ENCODE data around the gene STAG1. TPM values are rescaled to one million over a fixed set of nuclear protein-coding genes. Genes with fewer than 3 reads are reported as not detected.

Gene STAG1
- polyA plus RNA-seq, 1 of the 3 experiments (the other 2 are of a cell fraction), result 5.5 TPM

DNA sequence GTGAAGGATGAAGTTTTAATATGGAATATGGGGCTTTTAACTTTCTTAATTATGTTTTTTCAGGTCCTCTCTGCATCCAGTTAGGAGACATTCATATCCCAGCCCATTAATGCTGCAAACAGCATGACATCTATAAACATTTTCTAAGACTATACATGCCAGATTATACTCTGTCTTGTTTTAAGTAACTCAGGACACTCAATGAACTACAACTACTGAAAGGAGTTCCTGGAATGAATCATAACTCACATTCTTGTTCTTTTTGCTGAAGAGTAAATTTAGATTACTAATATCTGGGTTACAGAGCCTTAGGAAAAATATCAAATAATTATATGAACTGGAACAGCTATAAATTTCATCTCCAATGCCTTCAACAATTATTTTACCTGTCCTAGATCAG, 167.4 kb downstream of the STAG1 start:
- CTCF ChIA-PET, result interaction anchor here (0.8 kb wide), 1 partner anchor 9 kb away, joined by 3 read pairs; no protein-coding TSS in a partner anchor
- TF ChIP-seq TEAD4 (IDR thresholded peaks at IDR 0.05; ENCODE audit: borderline replicate concordance, insufficient read depth) (no peak), POLR2AphosphoS5 (IDR thresholded peaks at IDR 0.05; ENCODE audit: low read depth, low read length) (no peak), TCF12 (IDR thresholded peaks at IDR 0.05) (no peak)
- DNase-seq, result no peak

DNA sequence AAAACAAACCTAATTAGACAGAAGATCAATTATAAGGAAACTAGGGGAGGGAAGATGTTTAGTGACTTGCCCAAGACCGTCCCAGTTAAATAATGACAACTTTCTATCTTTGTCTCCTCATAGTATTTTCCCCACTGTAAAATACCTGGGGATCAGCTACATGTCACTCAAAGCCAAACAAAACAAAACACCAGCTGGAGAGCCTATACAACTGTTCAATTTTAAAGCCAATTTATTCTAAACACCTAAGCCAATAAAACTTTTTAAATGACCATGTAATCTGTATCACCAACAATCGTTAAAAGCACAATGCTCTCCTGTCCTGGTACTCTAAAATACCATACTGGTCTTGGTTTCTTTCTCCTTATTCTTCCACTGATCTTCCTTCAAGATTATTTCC, 168.4 kb downstream of the STAG1 start:
- no peaks in the 10 kb centered on the region for H3K4me1 ChIP-seq (ENCODE audit: control insufficient read depth in 1 of 2, insufficient read depth in 2 of 2, low read depth in 1 of 2, low read length in 1 of 2)
- DNase-seq, result no peak
- no peaks in the 10 kb centered on the region for H3K27me3 ChIP-seq (ENCODE audit: insufficient read depth)
- WGBS (ENCODE audit: low lambda C conversion rate), result 93% methylated on average over 2 of the region's 2 CpGs
- no peak overlapping the region for H3K4me3 ChIP-seq (ENCODE audit: low read depth in 2 of 2, low read length in 1 of 2)
- H3F3A ChIP-seq (replicated peaks; ENCODE audit: insufficient read depth), result no peaks in the 10 kb centered on the region
- H3K27ac ChIP-seq (ENCODE audit: low read depth in 2 of 2, low read length in 1 of 2), result no peak overlapping the region
- no peak overlapping the region for H3K9ac ChIP-seq
- CTCF ChIA-PET, result interaction anchor here (0.8 to 1.6 kb wide), 3 partner anchors 8 to 168 kb away, joined by 3 to 4 read pairs (median 4); partner anchors contain the start of gene STAG1
- H4K20me1 ChIP-seq (ENCODE audit: insufficient read depth), result no peaks in the 10 kb centered on the region
- no peaks in the 10 kb centered on the region for H3K9me3 ChIP-seq
- TF ChIP-seq RCOR1 (IDR thresholded peaks at IDR 0.05; ENCODE audit: low read length) (no peak), ELF1 (IDR thresholded peaks at IDR 0.05) (no peak), MEF2A (IDR thresholded peaks at IDR 0.05; ENCODE audit: borderline replicate concordance, low read depth) (no peak), CHD2 (IDR thresholded peaks at IDR 0.05; ENCODE audit: low read length, partially characterized antibody) (no peak), EZH2phosphoT487 (IDR thresholded peaks at IDR 0.05; ENCODE audit: borderline replicate concordance, low read depth) (no peak)
- TF ChIP-seq, protein P1, sequence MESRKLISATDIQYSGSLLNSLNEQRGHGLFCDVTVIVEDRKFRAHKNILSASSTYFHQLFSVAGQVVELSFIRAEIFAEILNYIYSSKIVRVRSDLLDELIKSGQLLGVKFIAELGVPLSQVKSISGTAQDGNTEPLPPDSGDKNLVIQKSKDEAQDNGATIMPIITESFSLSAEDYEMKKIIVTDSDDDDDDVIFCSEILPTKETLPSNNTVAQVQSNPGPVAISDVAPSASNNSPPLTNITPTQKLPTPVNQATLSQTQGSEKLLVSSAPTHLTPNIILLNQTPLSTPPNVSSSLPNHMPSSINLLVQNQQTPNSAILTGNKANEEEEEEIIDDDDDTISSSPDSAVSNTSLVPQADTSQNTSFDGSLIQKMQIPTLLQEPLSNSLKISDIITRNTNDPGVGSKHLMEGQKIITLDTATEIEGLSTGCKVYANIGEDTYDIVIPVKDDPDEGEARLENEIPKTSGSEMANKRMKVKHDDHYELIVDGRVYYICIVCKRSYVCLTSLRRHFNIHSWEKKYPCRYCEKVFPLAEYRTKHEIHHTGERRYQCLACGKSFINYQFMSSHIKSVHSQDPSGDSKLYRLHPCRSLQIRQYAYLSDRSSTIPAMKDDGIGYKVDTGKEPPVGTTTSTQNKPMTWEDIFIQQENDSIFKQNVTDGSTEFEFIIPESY (IDR thresholded peaks at IDR 0.05; ENCODE audit: borderline replicate concordance, low read depth), result no peak
- TF ChIP-seq, protein P2, sequence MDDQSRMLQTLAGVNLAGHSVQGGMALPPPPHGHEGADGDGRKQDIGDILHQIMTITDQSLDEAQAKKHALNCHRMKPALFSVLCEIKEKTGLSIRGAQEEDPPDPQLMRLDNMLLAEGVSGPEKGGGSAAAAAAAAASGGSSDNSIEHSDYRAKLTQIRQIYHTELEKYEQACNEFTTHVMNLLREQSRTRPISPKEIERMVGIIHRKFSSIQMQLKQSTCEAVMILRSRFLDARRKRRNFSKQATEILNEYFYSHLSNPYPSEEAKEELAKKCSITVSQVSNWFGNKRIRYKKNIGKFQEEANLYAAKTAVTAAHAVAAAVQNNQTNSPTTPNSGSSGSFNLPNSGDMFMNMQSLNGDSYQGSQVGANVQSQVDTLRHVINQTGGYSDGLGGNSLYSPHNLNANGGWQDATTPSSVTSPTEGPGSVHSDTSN (IDR thresholded peaks at IDR 0.05), result no peak
- H3K4me2 ChIP-seq, result no peak overlapping the region
- H3K36me3 ChIP-seq (replicated peaks in 1 of 2; ENCODE audit: control insufficient read depth in 1 of 2, insufficient read depth in 2 of 2, low read length in 1 of 2), result no peaks in the 10 kb centered on the region
- POLR2A ChIA-PET, result no interaction called here
- no peaks in the 10 kb centered on the region for H3K9me2 ChIP-seq
- H2AFZ ChIP-seq (ENCODE audit: low read depth), result no peak overlapping the region
- H3K79me2 ChIP-seq (ENCODE audit: insufficient read depth), result peaks cover 5% of the 10 kb centered on the region; the same call in 1 of the 2 replicates

More for the DNA sequence above, 167.4 kb downstream of the STAG1 start:
- Histone ChIP-seq H3K9me3 (no peaks in the 10 kb centered on the region), H3K27ac (ENCODE audit: low read depth in 2 of 2, low read length in 1 of 2) (no peak overlapping the region), H4K20me1 (ENCODE audit: insufficient read depth) (no peaks in the 10 kb centered on the region), H3K4me1 (ENCODE audit: control insufficient read depth in 1 of 2, insufficient read depth in 2 of 2, low read depth in 1 of 2, low read length in 1 of 2) (no peaks in the 10 kb centered on the region), H3K4me3 (ENCODE audit: low read depth in 2 of 2, low read length in 1 of 2) (no peak overlapping the region), H3K79me2 (ENCODE audit: insufficient read depth) (peaks cover 5% of the 10 kb centered on the region; the same call in 1 of the 2 replicates), H3K9me2 (no peaks in the 10 kb centered on the region), H2AFZ (ENCODE audit: low read depth) (no peak overlapping the region), H3F3A (replicated peaks; ENCODE audit: insufficient read depth) (no peaks in the 10 kb centered on the region), H3K27me3 (ENCODE audit: insufficient read depth) (no peaks in the 10 kb centered on the region), H3K4me2 (no peak overlapping the region), H3K36me3 (replicated peaks in 1 of 2; ENCODE audit: control insufficient read depth in 1 of 2, insufficient read depth in 2 of 2, low read length in 1 of 2) (no peaks in the 10 kb centered on the region), H3K9ac (no peak overlapping the region)
- POLR2A ChIA-PET, result no interaction called here
